Measurements from ENCODE around the gene UROC1. TPM values are rescaled to one million over a fixed set of nuclear protein-coding genes. Genes with fewer than 3 reads are reported as not detected.

Gene UROC1
- total RNA-seq, 1 experiment from 2014 or later: not detected

GRCh38 chr3:126538966-126539365 lies 21.4 kb upstream of the UROC1 start:
- CTCF ChIA-PET: interaction anchor here (1.8 kb wide), 1 partner anchor 16 kb away, joined by 6 read pairs; no protein-coding TSS in a partner anchor
- POLR2A ChIA-PET: no interaction called here
- Mint-ChIP-seq H3K4me3 (ENCODE audit: unreplicated experiment) (no peak overlapping the region), H3K9me3 (ENCODE audit: unreplicated experiment) (no peaks in the 10 kb centered on the region), H3K4me1 (ENCODE audit: insufficient read depth, unreplicated experiment) (peaks cover 16% of the 10 kb centered on the region), H3K27me3 (ENCODE audit: insufficient read depth, unreplicated experiment) (peaks cover 48% of the 10 kb centered on the region), H3K27ac (ENCODE audit: low read depth, unreplicated experiment) (no peak overlapping the region), H3K36me3 (ENCODE audit: insufficient read depth, unreplicated experiment) (no peaks in the 10 kb centered on the region)
- intact Hi-C loops (cut with micrococcal nuclease): loop anchor here (2.0 kb wide), 1 partner anchor 62 kb away; no protein-coding TSS in a partner anchor
- no peak for DNase-seq (ENCODE audit: unreplicated experiment)
- TF ChIP-seq CTCF (IDR thresholded peaks at IDR 0.05; ENCODE audit: unreplicated experiment): no peak
- BruUV-seq (replicated peaks): no TSS peak

GRCh38 chr3:126538316-126538715 lies 20.7 kb upstream of the UROC1 start:
- BruUV-seq (replicated peaks): no TSS peak
- POLR2A ChIA-PET: interaction anchor here (1.1 kb wide), 1 partner anchor 9 kb away, joined by 3 read pairs; no protein-coding TSS in a partner anchor
- H3K4me3 Mint-ChIP-seq (ENCODE audit: unreplicated experiment): no peak overlapping the region
- CTCF ChIA-PET: interaction anchor here (1.8 kb wide), 1 partner anchor 16 kb away, joined by 6 read pairs; no protein-coding TSS in a partner anchor
- H3K36me3 Mint-ChIP-seq (ENCODE audit: insufficient read depth, unreplicated experiment): no peaks in the 10 kb centered on the region
- no peak overlapping the region for H3K27ac Mint-ChIP-seq (ENCODE audit: low read depth, unreplicated experiment)
- no peak for TF ChIP-seq CTCF (IDR thresholded peaks at IDR 0.05; ENCODE audit: unreplicated experiment)
- peaks cover 16% of the 10 kb centered on the region for H3K4me1 Mint-ChIP-seq (ENCODE audit: insufficient read depth, unreplicated experiment)
- no peak for DNase-seq (ENCODE audit: unreplicated experiment)
- intact Hi-C loops (cut with micrococcal nuclease): loop anchor here (2.0 kb wide), 1 partner anchor 62 kb away; no protein-coding TSS in a partner anchor
- H3K27me3 Mint-ChIP-seq (ENCODE audit: insufficient read depth, unreplicated experiment): peaks cover 55% of the 10 kb centered on the region
- H3K9me3 Mint-ChIP-seq (ENCODE audit: unreplicated experiment): no peaks in the 10 kb centered on the region

DNA sequence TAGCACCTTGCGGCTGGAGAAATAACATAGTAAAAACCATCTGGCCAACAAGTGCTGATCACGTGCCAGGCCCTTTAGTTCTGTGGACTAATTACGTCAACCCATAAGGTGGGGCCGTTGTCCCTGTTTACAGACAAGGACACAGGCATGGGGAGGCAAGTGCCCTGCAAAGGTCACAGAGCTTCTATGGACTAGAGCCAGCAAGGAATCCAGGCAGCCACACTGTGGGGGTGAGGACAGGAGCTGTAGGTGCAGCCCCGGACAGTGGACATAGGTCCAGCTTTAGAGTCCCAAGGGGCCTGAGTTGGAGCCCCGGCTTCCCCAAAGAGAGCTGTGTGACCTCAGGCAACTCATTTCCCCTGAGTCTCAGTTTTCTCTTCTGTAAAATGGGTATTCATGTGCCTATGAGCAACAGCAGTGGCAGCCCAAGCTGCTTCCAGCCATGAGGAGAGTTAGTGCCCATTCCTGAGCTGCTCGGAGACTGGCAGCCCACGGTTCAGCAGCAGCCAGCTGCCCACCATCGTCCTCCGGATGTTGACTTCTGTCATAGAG lies 20.2 kb upstream of the UROC1 start:
- ChIA-PET CTCF (interaction anchor here (1.0 to 1.8 kb wide), 2 partner anchors 12 to 15 kb away, joined by 3 to 6 read pairs; no protein-coding TSS in a partner anchor), POLR2A (interaction anchor here (1.1 kb wide), 1 partner anchor 10 kb away, joined by 3 read pairs; no protein-coding TSS in a partner anchor)
- H3K36me3 Mint-ChIP-seq (ENCODE audit: insufficient read depth, unreplicated experiment): no peaks in the 10 kb centered on the region
- BruUV-seq (replicated peaks): no TSS peak
- DNase-seq (ENCODE audit: unreplicated experiment): no peak
- no peak overlapping the region for H3K4me3 Mint-ChIP-seq (ENCODE audit: unreplicated experiment)
- no peak for TF ChIP-seq CTCF (IDR thresholded peaks at IDR 0.05; ENCODE audit: unreplicated experiment)
- intact Hi-C loops (cut with micrococcal nuclease): loop anchor here (2.0 kb wide), 1 partner anchor 61 kb away; no protein-coding TSS in a partner anchor
- H3K9me3 Mint-ChIP-seq (ENCODE audit: unreplicated experiment): no peaks in the 10 kb centered on the region
- H3K27ac Mint-ChIP-seq (ENCODE audit: low read depth, unreplicated experiment): no peak overlapping the region
- H3K4me1 Mint-ChIP-seq (ENCODE audit: insufficient read depth, unreplicated experiment): peaks cover 16% of the 10 kb centered on the region
- H3K27me3 Mint-ChIP-seq (ENCODE audit: insufficient read depth, unreplicated experiment): peaks cover 60% of the 10 kb centered on the region

DNA sequence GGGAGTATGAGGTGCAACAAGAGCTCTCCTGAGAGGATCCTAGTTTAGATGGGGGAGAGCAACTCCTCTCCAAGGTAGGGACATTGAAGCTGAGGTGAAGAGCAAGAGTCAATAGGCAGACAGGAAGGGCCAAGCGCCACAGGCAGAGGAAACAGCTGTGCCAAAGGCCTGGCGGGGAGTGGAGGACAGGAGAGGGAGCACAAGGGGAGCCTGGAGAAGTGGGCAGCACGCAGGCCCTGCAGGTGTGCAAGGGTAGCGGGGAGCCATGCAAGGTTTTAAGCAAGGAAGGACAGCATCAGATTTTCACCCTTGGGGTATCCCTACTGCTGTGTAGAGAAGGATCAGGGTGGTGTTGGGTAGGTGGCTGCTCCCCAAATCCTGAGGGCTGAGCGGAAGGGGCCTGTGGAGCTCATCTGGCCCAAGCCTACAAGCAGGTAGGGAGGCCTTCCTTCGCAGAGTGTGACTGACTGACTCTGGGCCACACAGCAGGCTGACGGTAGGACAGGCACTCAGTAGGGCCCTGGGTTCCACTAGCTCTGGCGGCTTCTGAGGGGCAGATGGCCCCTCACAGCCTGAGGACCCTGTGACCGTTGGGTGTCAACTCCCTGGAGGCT lies 19.6 kb upstream of the UROC1 start:
- no peak overlapping the region for H3K27ac Mint-ChIP-seq (ENCODE audit: low read depth, unreplicated experiment)
- no peak overlapping the region for H3K4me3 Mint-ChIP-seq (ENCODE audit: unreplicated experiment)
- no peak for DNase-seq (ENCODE audit: unreplicated experiment)
- H3K9me3 Mint-ChIP-seq (ENCODE audit: unreplicated experiment): no peaks in the 10 kb centered on the region
- intact Hi-C loops (cut with micrococcal nuclease): no loop called here
- BruUV-seq (replicated peaks): no TSS peak
- no peaks in the 10 kb centered on the region for H3K36me3 Mint-ChIP-seq (ENCODE audit: insufficient read depth, unreplicated experiment)
- H3K4me1 Mint-ChIP-seq (ENCODE audit: insufficient read depth, unreplicated experiment): peaks cover 16% of the 10 kb centered on the region
- peaks cover 66% of the 10 kb centered on the region for H3K27me3 Mint-ChIP-seq (ENCODE audit: insufficient read depth, unreplicated experiment)
- ChIA-PET CTCF (interaction anchor here (1.0 to 1.8 kb wide), 2 partner anchors 11 to 15 kb away, joined by 3 to 6 read pairs; no protein-coding TSS in a partner anchor), POLR2A (interaction anchor here (1.1 kb wide), 1 partner anchor 10 kb away, joined by 3 read pairs; no protein-coding TSS in a partner anchor)
- TF ChIP-seq CTCF (IDR thresholded peaks at IDR 0.05; ENCODE audit: unreplicated experiment): no peak
